ENCODE measurements around the gene GTPBP3. TPM values are rescaled to one million over a fixed set of nuclear protein-coding genes. Genes with fewer than 3 reads are reported as not detected.
"Not testable (repeated sequence)": the region's sequence is repeated elsewhere in the genome, so short reads cannot be mapped to it uniquely, and the experiment has no call there.

The GTPBP3 gene
- total and polyA plus RNA-seq, 5 experiments from 2014 or later = 6.6 to 55.6 (median 13.6) TPM

- peaks cover 0 to 2% (median 0%) of the 10 kb centered on the region in 4 donors for H3K4me1 Mint-ChIP-seq
- no peaks in the 10 kb centered on the region for H3K9me3 Mint-ChIP-seq
- no peaks in the 10 kb centered on the region for H3K36me3 Mint-ChIP-seq
- DNase-seq (no peak), ATAC-seq (no peak)
- H3K27me3 Mint-ChIP-seq = peaks cover 0 to 8% (median 5%) of the 10 kb centered on the region in 5 donors
- H3K4me3 Mint-ChIP-seq = no peak overlapping the region
- POLR2A ChIA-PET = interaction anchor here (0.5 kb wide), 1 partner anchor 165 kb away, joined by 3 read pairs; no protein-coding TSS in a partner anchor
- H3K27ac Mint-ChIP-seq = no peak overlapping the region
Measured at GRCh38 chr19:17357078-17357666, 19.8 kb downstream of the GTPBP3 start.

GRCh38 chr19:17357724-17358123, 20.4 kb downstream of the GTPBP3 start:
- DNase-seq (no peak), ATAC-seq (no peak)
- POLR2A ChIA-PET = interaction anchor here (0.5 kb wide), 1 partner anchor 164 kb away, joined by 3 read pairs; no protein-coding TSS in a partner anchor
- Mint-ChIP-seq H3K9me3 (no peaks in the 10 kb centered on the region), H3K4me3 (no peak overlapping the region), H3K4me1 (peaks cover 0 to 4% (median 0%) of the 10 kb centered on the region in 4 donors), H3K27me3 (peaks cover 0 to 7% (median 4%) of the 10 kb centered on the region in 5 donors), H3K27ac (no peak overlapping the region), H3K36me3 (no peaks in the 10 kb centered on the region)

GRCh38 chr19:17358395-17358794, 21.0 kb downstream of the GTPBP3 start:
- Mint-ChIP-seq H3K27me3 (peaks cover 0 to 4% (median 1%) of the 10 kb centered on the region in 5 donors), H3K9me3 (no peaks in the 10 kb centered on the region), H3K36me3 (no peaks in the 10 kb centered on the region), H3K4me1 (peaks cover 0 to 4% (median 0%) of the 10 kb centered on the region in 4 donors), H3K4me3 (no peak overlapping the region), H3K27ac (no peak overlapping the region)
- POLR2A ChIA-PET = no interaction called here
- no peak for DNase-seq
- no peak for ATAC-seq

- POLR2A ChIA-PET = no interaction called here
- Mint-ChIP-seq H3K4me1 (peaks cover 0 to 4% (median 0%) of the 10 kb centered on the region in 4 donors), H3K36me3 (no peaks in the 10 kb centered on the region), H3K9me3 (no peaks in the 10 kb centered on the region), H3K4me3 (no peak overlapping the region), H3K27ac (peak overlapping the region in 1 of 10 donors; percentile 66), H3K27me3 (peaks cover 0 to 6% (median 1%) of the 10 kb centered on the region in 5 donors)
- ATAC-seq = no peak
- DNase-seq = no peak
Measured at GRCh38 chr19:17359905-17360800, 22.8 kb downstream of the GTPBP3 start.

GRCh38 chr19:17363852-17364605, 26.7 kb downstream of the GTPBP3 start:
- ATAC-seq, H3K36me3 Mint-ChIP-seq, H3K4me1 Mint-ChIP-seq, DNase-seq, H3K27me3 Mint-ChIP-seq, H3K27ac Mint-ChIP-seq, H3K4me3 Mint-ChIP-seq, POLR2A ChIA-PET, H3K9me3 Mint-ChIP-seq: not testable (repeated sequence)

- no peak for ATAC-seq
- DNase-seq = no peak
- POLR2A ChIA-PET = no interaction called here
- no peak overlapping the region for H3K4me3 Mint-ChIP-seq
- no peaks in the 10 kb centered on the region for H3K9me3 Mint-ChIP-seq
- H3K27ac Mint-ChIP-seq = no peak overlapping the region
- peaks cover 0 to 9% (median 3%) of the 10 kb centered on the region in 4 donors for H3K4me1 Mint-ChIP-seq
- H3K27me3 Mint-ChIP-seq = peaks cover 0 to 13% (median 6%) of the 10 kb centered on the region in 5 donors
- no peaks in the 10 kb centered on the region for H3K36me3 Mint-ChIP-seq
Measured at GRCh38 chr19:17365361-17365760, 28.0 kb downstream of the GTPBP3 start.

- no peaks in the 10 kb centered on the region for H3K9me3 Mint-ChIP-seq
- POLR2A ChIA-PET = no interaction called here
- peaks cover 0 to 12% (median 5%) of the 10 kb centered on the region in 5 donors for H3K27me3 Mint-ChIP-seq
- peak overlapping the region in 1 of 10 donors; percentile 8 for H3K27ac Mint-ChIP-seq
- DNase-seq (no peak), ATAC-seq (no peak)
- no peak overlapping the region for H3K4me3 Mint-ChIP-seq
- H3K4me1 Mint-ChIP-seq = peaks cover 0 to 12% (median 2%) of the 10 kb centered on the region in 4 donors
- H3K36me3 Mint-ChIP-seq = no peaks in the 10 kb centered on the region
Measured at GRCh38 chr19:17370026-17370587, 32.8 kb downstream of the GTPBP3 start.

- peaks cover 0 to 3% (median 0%) of the 10 kb centered on the region in 3 donors for H3K36me3 Mint-ChIP-seq
- DNase-seq (no peak), ATAC-seq (no peak)
- peaks cover 0 to 9% (median 4%) of the 10 kb centered on the region in 4 donors for H3K4me1 Mint-ChIP-seq
- peak within 1 kb of the TSS in 1 of 10 donors; percentile 62 for H3K27ac Mint-ChIP-seq
- POLR2A ChIA-PET = no interaction called here
- H3K27me3 Mint-ChIP-seq = peaks cover 0 to 18% (median 8%) of the 10 kb centered on the region in 5 donors
- no peak within 1 kb of the TSS for H3K4me3 Mint-ChIP-seq
- peaks cover 0 to 3% (median 0%) of the 10 kb centered on the region in 9 donors for H3K9me3 Mint-ChIP-seq
Measured at GRCh38 chr19:17376935-17377600, 39.7 kb downstream of the GTPBP3 start, which contains the start of gene PLVAP. PLVAP (minus strand) TSS chr19:17377342; CDS start chr19:17377288, 54 bp downstream.

GRCh38 chr19:17378271-17378670, 40.9 kb downstream of the GTPBP3 start:
- Mint-ChIP-seq H3K9me3 (peaks cover 0 to 3% (median 0%) of the 10 kb centered on the region in 9 donors), H3K27ac (no peak overlapping the region), H3K27me3 (peaks cover 0 to 18% (median 8%) of the 10 kb centered on the region in 5 donors), H3K4me3 (no peak overlapping the region), H3K4me1 (peaks cover 1 to 18% (median 11%) of the 10 kb centered on the region in 4 donors), H3K36me3 (peaks cover 0 to 3% (median 0%) of the 10 kb centered on the region in 3 donors)
- POLR2A ChIA-PET = interaction anchor here (0.6 kb wide), 1 partner anchor 414 kb away, joined by 3 read pairs; no protein-coding TSS in a partner anchor
- ATAC-seq (no peak), DNase-seq (no peak)

GRCh38 chr19:17379221-17379631, 41.9 kb downstream of the GTPBP3 start:
- Mint-ChIP-seq H3K4me1 (peaks cover 1 to 21% (median 11%) of the 10 kb centered on the region in 4 donors), H3K4me3 (no peak overlapping the region), H3K27me3 (peaks cover 0 to 18% (median 8%) of the 10 kb centered on the region in 5 donors), H3K36me3 (peaks cover 0 to 3% (median 0%) of the 10 kb centered on the region in 3 donors), H3K9me3 (peaks cover 0 to 3% (median 0%) of the 10 kb centered on the region in 9 donors), H3K27ac (peak overlapping the region in 2 of 10 donors; percentile 71 to 79)
- POLR2A ChIA-PET = no interaction called here
- ATAC-seq (no peak), DNase-seq (no peak)

- ATAC-seq (no peak), DNase-seq (no peak)
- H3K4me3 Mint-ChIP-seq = peak overlapping the region in 2 of 10 donors; percentile 1 to 18
- peaks cover 1 to 21% (median 11%) of the 10 kb centered on the region in 4 donors for H3K4me1 Mint-ChIP-seq
- POLR2A ChIA-PET = interaction anchor here (0.5 to 0.7 kb wide), 2 partner anchors 150 to 298 kb away, joined by 4 to 8 read pairs; no protein-coding TSS in a partner anchor
- H3K27me3 Mint-ChIP-seq = peaks cover 0 to 16% (median 8%) of the 10 kb centered on the region in 5 donors
- peaks cover 0 to 3% (median 0%) of the 10 kb centered on the region in 3 donors for H3K36me3 Mint-ChIP-seq
- H3K9me3 Mint-ChIP-seq = peaks cover 0 to 3% (median 0%) of the 10 kb centered on the region in 9 donors
- peak overlapping the region in 1 of 10 donors; percentile 34 for H3K27ac Mint-ChIP-seq
Measured at GRCh38 chr19:17380426-17381138, 43.2 kb downstream of the GTPBP3 start.

Data from naive thymus-derived CD8-positive, alpha-beta T cell (primary cell).